ENCODE results near the gene COL27A1. TPM values are rescaled to one million over a fixed set of nuclear protein-coding genes. Genes with fewer than 3 reads are reported as not detected.

The COL27A1 gene
- total and polyA plus RNA-seq, 2 donors from 2014 or later: 13.6 to 45.6 TPM

DNA sequence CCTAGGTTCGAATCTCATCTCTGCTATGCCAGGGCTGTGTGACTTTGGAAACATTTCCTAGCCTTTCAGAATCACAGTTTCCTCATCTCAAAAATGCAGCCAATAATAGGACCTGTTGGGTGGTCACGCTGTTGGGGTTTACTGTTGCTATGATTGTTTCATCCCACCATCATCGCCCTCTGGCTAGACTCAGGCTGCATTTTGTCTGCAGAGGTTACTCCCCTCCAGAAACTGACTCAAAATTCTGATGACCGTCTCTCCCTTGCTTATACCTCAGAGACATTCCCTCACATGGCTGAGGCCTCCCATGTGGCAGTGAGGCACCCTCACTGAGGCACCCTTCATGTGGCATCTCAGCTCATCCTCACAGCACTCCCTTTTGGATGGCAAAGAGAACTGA lies 61.6 kb downstream of the COL27A1 start:
- no peak overlapping the region for H3K4me3 ChIP-seq (ENCODE audit: low read length in 3 of 3)
- no peaks in the 10 kb centered on the region for H3K9me3 ChIP-seq (ENCODE audit: control insufficient read depth in 2 of 3, insufficient read depth in 1 of 3, low read length in 3 of 3)
- H3K27me3 ChIP-seq (ENCODE audit: control insufficient read depth, insufficient read depth, low read length): no peaks in the 10 kb centered on the region
- DNase-seq: no peak
- H3K4me1 ChIP-seq (ENCODE audit: control insufficient read depth in 2 of 3, insufficient read depth in 2 of 3, low read depth in 1 of 3, low read length in 3 of 3): peaks cover 0 to 27% (median 9%) of the 10 kb centered on the region in 3 donors
- H3K27ac ChIP-seq (ENCODE audit: low read depth in 2 of 2, low read length in 2 of 2): no peak overlapping the region
- no peak overlapping the region for H3K9ac ChIP-seq (ENCODE audit: low read length in 3 of 3)
- H3K36me3 ChIP-seq (ENCODE audit: control insufficient read depth in 2 of 3, insufficient read depth in 3 of 3, low read length in 3 of 3): peaks cover 0 to 14% (median 0%) of the 10 kb centered on the region in 3 donors
- FAIRE-seq: no peak
- intact Hi-C loops (cut with DNase I): no loop called here
- TF ChIP-seq CTCF (IDR thresholded peaks at IDR 0.05; ENCODE audit: borderline replicate concordance, extremely low read depth, insufficient read depth): no peak

GRCh38 chr9:114218264-114219120 lies 63.2 kb downstream of the COL27A1 start:
- Histone ChIP-seq H3K4me3 (ENCODE audit: low read length in 3 of 3) (no peak overlapping the region), H3K27ac (ENCODE audit: low read depth in 2 of 2, low read length in 2 of 2) (no peak overlapping the region), H3K9me3 (ENCODE audit: control insufficient read depth in 2 of 3, insufficient read depth in 1 of 3, low read length in 3 of 3) (no peaks in the 10 kb centered on the region), H3K27me3 (ENCODE audit: control insufficient read depth, insufficient read depth, low read length) (no peaks in the 10 kb centered on the region), H3K9ac (ENCODE audit: low read length in 3 of 3) (no peak overlapping the region), H3K36me3 (ENCODE audit: control insufficient read depth in 2 of 3, insufficient read depth in 3 of 3, low read length in 3 of 3) (peaks cover 0 to 14% (median 0%) of the 10 kb centered on the region in 3 donors), H3K4me1 (ENCODE audit: control insufficient read depth in 2 of 3, insufficient read depth in 2 of 3, low read depth in 1 of 3, low read length in 3 of 3) (peaks cover 0 to 13% (median 5%) of the 10 kb centered on the region in 3 donors)
- intact Hi-C loops (cut with DNase I): no loop called here
- no peak for DNase-seq
- no peak for TF ChIP-seq CTCF (IDR thresholded peaks at IDR 0.05; ENCODE audit: borderline replicate concordance, extremely low read depth, insufficient read depth)
- no peak for FAIRE-seq

GRCh38 chr9:114220061-114220541 lies 64.8 kb downstream of the COL27A1 start:
- no peak for TF ChIP-seq CTCF (IDR thresholded peaks at IDR 0.05; ENCODE audit: borderline replicate concordance, extremely low read depth, insufficient read depth)
- no peak for DNase-seq
- H3K4me1 ChIP-seq (ENCODE audit: control insufficient read depth in 2 of 3, insufficient read depth in 2 of 3, low read depth in 1 of 3, low read length in 3 of 3): peaks cover 0 to 10% (median 3%) of the 10 kb centered on the region in 3 donors
- H3K36me3 ChIP-seq (ENCODE audit: control insufficient read depth in 2 of 3, insufficient read depth in 3 of 3, low read length in 3 of 3): peaks cover 0 to 14% (median 0%) of the 10 kb centered on the region in 3 donors
- FAIRE-seq: no peak
- no peaks in the 10 kb centered on the region for H3K27me3 ChIP-seq (ENCODE audit: control insufficient read depth, insufficient read depth, low read length)
- intact Hi-C loops (cut with DNase I): no loop called here
- no peak overlapping the region for H3K9ac ChIP-seq (ENCODE audit: low read length in 3 of 3)
- H3K27ac ChIP-seq (ENCODE audit: low read depth in 2 of 2, low read length in 2 of 2): no peak overlapping the region
- no peaks in the 10 kb centered on the region for H3K9me3 ChIP-seq (ENCODE audit: control insufficient read depth in 2 of 3, insufficient read depth in 1 of 3, low read length in 3 of 3)
- H3K4me3 ChIP-seq (ENCODE audit: low read length in 3 of 3): no peak overlapping the region

Measured in kidney (tissue), 14 donors.